ENCODE results near the gene DUS2.

DNA sequence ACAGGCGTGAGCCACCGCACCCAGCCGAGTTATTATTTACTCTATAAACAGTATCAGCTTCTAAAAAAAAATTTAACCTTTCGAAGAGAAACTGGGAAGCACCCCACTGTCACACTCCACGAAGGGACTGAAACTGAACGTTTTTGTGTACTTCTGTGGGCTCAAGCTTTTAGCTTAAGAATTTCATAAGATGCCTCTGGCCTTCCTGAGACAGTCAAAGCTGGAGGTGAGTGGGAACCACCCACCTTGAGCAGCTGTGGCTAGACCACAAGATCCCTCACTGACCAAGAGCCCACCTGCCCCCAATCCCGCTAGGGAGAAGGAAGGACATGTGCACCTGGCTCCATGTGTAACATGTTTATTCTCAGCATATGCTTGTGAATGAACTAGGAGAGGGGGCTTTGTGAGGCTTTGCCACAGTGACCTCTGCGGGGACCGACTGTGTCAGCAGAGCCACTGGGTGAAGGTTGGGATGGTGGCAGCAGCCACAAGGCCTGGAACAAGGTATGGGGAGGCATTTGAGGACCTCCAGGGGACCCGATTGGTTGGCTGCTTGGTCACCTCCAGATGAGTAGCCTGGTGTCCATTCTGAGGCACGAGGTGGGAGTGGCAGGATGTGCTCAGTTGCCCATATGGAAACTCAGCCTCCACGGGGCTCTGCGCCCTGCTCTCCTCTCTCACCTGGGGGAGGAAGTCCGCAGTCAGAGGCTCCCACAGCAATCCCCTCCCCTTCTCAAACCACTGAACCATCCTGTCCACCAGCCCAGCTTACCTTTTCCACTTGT, 47.6 kb upstream of the DUS2 start:
- TF ChIP-seq, protein P1, sequence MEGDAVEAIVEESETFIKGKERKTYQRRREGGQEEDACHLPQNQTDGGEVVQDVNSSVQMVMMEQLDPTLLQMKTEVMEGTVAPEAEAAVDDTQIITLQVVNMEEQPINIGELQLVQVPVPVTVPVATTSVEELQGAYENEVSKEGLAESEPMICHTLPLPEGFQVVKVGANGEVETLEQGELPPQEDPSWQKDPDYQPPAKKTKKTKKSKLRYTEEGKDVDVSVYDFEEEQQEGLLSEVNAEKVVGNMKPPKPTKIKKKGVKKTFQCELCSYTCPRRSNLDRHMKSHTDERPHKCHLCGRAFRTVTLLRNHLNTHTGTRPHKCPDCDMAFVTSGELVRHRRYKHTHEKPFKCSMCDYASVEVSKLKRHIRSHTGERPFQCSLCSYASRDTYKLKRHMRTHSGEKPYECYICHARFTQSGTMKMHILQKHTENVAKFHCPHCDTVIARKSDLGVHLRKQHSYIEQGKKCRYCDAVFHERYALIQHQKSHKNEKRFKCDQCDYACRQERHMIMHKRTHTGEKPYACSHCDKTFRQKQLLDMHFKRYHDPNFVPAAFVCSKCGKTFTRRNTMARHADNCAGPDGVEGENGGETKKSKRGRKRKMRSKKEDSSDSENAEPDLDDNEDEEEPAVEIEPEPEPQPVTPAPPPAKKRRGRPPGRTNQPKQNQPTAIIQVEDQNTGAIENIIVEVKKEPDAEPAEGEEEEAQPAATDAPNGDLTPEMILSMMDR (IDR thresholded peaks at IDR 0.05 in 2 of 3, conservative IDR thresholded peaks at IDR 0.05 in 1 of 3; ENCODE audit: borderline replicate concordance in 1 of 3, insufficient read depth in 1 of 3, low read depth in 2 of 3, low read length in 2 of 3), result no peak
- no peak for TF ChIP-seq POLR2A (IDR thresholded peaks at IDR 0.05; ENCODE audit: borderline replicate concordance, extremely low read depth, insufficient read depth, insufficient read length)
- TF ChIP-seq POLR2AphosphoS5 (IDR thresholded peaks at IDR 0.05; ENCODE audit: low read depth, low read length), result no peak
- TF ChIP-seq EZH2 (IDR thresholded peaks at IDR 0.05), result no peak
- no peak for TF ChIP-seq JUND (IDR thresholded peaks at IDR 0.05)
- no peak for TF ChIP-seq ZFX (IDR thresholded peaks at IDR 0.05)
- no peak for TF ChIP-seq EGR1 (IDR thresholded peaks at IDR 0.05; ENCODE audit: low read depth)
- TF ChIP-seq SIN3A (IDR thresholded peaks at IDR 0.05; ENCODE audit: low read depth), result no peak
- TF ChIP-seq YY1 (IDR thresholded peaks at IDR 0.05; ENCODE audit: extremely low read depth, insufficient replicate concordance, low read depth, low read length), result no peak
- TF ChIP-seq, protein P2, sequence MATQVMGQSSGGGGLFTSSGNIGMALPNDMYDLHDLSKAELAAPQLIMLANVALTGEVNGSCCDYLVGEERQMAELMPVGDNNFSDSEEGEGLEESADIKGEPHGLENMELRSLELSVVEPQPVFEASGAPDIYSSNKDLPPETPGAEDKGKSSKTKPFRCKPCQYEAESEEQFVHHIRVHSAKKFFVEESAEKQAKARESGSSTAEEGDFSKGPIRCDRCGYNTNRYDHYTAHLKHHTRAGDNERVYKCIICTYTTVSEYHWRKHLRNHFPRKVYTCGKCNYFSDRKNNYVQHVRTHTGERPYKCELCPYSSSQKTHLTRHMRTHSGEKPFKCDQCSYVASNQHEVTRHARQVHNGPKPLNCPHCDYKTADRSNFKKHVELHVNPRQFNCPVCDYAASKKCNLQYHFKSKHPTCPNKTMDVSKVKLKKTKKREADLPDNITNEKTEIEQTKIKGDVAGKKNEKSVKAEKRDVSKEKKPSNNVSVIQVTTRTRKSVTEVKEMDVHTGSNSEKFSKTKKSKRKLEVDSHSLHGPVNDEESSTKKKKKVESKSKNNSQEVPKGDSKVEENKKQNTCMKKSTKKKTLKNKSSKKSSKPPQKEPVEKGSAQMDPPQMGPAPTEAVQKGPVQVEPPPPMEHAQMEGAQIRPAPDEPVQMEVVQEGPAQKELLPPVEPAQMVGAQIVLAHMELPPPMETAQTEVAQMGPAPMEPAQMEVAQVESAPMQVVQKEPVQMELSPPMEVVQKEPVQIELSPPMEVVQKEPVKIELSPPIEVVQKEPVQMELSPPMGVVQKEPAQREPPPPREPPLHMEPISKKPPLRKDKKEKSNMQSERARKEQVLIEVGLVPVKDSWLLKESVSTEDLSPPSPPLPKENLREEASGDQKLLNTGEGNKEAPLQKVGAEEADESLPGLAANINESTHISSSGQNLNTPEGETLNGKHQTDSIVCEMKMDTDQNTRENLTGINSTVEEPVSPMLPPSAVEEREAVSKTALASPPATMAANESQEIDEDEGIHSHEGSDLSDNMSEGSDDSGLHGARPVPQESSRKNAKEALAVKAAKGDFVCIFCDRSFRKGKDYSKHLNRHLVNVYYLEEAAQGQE (IDR thresholded peaks at IDR 0.05; ENCODE audit: low read depth), result no peak
- TF ChIP-seq, protein P3, sequence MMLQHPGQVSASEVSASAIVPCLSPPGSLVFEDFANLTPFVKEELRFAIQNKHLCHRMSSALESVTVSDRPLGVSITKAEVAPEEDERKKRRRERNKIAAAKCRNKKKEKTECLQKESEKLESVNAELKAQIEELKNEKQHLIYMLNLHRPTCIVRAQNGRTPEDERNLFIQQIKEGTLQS (IDR thresholded peaks at IDR 0.05), result no peak
- TF ChIP-seq, protein P4, sequence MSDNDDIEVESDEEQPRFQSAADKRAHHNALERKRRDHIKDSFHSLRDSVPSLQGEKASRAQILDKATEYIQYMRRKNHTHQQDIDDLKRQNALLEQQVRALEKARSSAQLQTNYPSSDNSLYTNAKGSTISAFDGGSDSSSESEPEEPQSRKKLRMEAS (IDR thresholded peaks at IDR 0.05), result no peak
- no peak for TF ChIP-seq RAD21 (IDR thresholded peaks at IDR 0.05; ENCODE audit: low read depth)

Data from HCT116 (cell line).